ENCODE results near the gene RASGRF2. TPM values are rescaled to one million over a fixed set of nuclear protein-coding genes. Genes with fewer than 3 reads are reported as not detected.

Gene RASGRF2
- total and polyA plus RNA-seq, 9 of the 15 experiments (the other 6 are each of a cell fraction or from before 2014, with no cell fraction given), result 0.01 to 0.22 (median 0.08) TPM; not detected in 2

GRCh38 chr5:81027481-81028058, 67.4 kb downstream of the RASGRF2 start:
- Histone ChIP-seq H3K27me3 (ENCODE audit: control insufficient read depth in 2 of 2, insufficient read depth in 2 of 2, low read length in 2 of 2) (peaks cover 8 to 14% of the 10 kb centered on the region in 2 experiments; a peak in 4 of 5 replicates), H3K9ac (ENCODE audit: insufficient read depth in 1 of 2, low read depth in 2 of 2, low read length in 2 of 2) (no peak overlapping the region), H3K4me1 (replicated peaks in 1 of 2; ENCODE audit: control insufficient read depth in 2 of 2, insufficient read depth in 2 of 2, low read length in 2 of 2) (no peaks in the 10 kb centered on the region), H2AFZ (ENCODE audit: low read depth, low read length) (no peak overlapping the region), H3K27ac (ENCODE audit: extremely low read depth, low read depth, low read length) (no peak overlapping the region), H3K36me3 (ENCODE audit: control insufficient read depth, insufficient read depth, low read length) (no peaks in the 10 kb centered on the region), H4K20me1 (replicated peaks; ENCODE audit: control insufficient read depth, insufficient read depth, low read length) (no peaks in the 10 kb centered on the region), H3K79me2 (ENCODE audit: control insufficient read depth, insufficient read depth, low read length) (no peaks in the 10 kb centered on the region), H3K4me3 (no peak overlapping the region), H3K9me1 (ENCODE audit: control insufficient read depth, insufficient read depth, low read length) (no peaks in the 10 kb centered on the region), H3K4me2 (ENCODE audit: insufficient read depth, low read length) (no peak overlapping the region), H3K9me3 (replicated peaks; ENCODE audit: control insufficient read depth, insufficient read depth, low read depth, low read length) (no peaks in the 10 kb centered on the region)
- no peak for TF ChIP-seq ARID3B (CRISPR knock-in tag; IDR thresholded peaks at IDR 0.05; ENCODE audit: borderline replicate concordance)
- TF ChIP-seq TEAD2 (tag; IDR thresholded peaks at IDR 0.05), result no peak
- no peak for TF ChIP-seq ZNF324 (CRISPR knock-in tag; IDR thresholded peaks at IDR 0.05)
- no peak for TF ChIP-seq E2F3 (CRISPR knock-in tag; IDR thresholded peaks at IDR 0.05)
- no peak for TF ChIP-seq TAF9B (IDR thresholded peaks at IDR 0.05; ENCODE audit: partially characterized antibody)
- no peak for TF ChIP-seq RFX5 (IDR thresholded peaks at IDR 0.05; ENCODE audit: low read depth, low read length)
- no peak for TF ChIP-seq EHMT2 (IDR thresholded peaks at IDR 0.05)
- TF ChIP-seq CHD7 (IDR thresholded peaks at IDR 0.05; ENCODE audit: low read depth, low read length), result no peak
- no peak for TF ChIP-seq FOXA3 (CRISPR knock-in tag; conservative IDR thresholded peaks at IDR 0.05 in 1 of 2, IDR thresholded peaks at IDR 0.05 in 1 of 2)
- no peak for TF ChIP-seq ZBTB7A (IDR thresholded peaks at IDR 0.05; ENCODE audit: borderline replicate concordance, control insufficient read depth, low read depth, low read length)
- intact Hi-C loops (cut with micrococcal nuclease) (no loop called here), in situ Hi-C loops (cut with MboI) (no loop called here)
- no TSS peak for BruUV-seq (replicated peaks)
- FAIRE-seq, result no peak
- ATAC-seq, result no peak
- CTCF ChIA-PET (ENCODE audit: low intra/inter-chr PET ratio), result no interaction called here
- DNase-seq (ENCODE audit: extremely low read depth in 1 of 4, low spot score in 3 of 4), result no peak
- 2% methylated on average over 5 of the region's 5 CpGs for WGBS (ENCODE audit: insufficient coverage, low coverage, missing lambda C conversion rate)
- POLR2A ChIA-PET, result no interaction called here

All from K562 (cell line).